ENCODE data around the gene MTERF2.
"Not testable (repeated sequence)": the region's sequence is repeated elsewhere in the genome, so short reads cannot be mapped to it uniquely, and the experiment has no call there.

Gene MTERF2, protein sequence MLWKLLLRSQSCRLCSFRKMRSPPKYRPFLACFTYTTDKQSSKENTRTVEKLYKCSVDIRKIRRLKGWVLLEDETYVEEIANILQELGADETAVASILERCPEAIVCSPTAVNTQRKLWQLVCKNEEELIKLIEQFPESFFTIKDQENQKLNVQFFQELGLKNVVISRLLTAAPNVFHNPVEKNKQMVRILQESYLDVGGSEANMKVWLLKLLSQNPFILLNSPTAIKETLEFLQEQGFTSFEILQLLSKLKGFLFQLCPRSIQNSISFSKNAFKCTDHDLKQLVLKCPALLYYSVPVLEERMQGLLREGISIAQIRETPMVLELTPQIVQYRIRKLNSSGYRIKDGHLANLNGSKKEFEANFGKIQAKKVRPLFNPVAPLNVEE

DNA sequence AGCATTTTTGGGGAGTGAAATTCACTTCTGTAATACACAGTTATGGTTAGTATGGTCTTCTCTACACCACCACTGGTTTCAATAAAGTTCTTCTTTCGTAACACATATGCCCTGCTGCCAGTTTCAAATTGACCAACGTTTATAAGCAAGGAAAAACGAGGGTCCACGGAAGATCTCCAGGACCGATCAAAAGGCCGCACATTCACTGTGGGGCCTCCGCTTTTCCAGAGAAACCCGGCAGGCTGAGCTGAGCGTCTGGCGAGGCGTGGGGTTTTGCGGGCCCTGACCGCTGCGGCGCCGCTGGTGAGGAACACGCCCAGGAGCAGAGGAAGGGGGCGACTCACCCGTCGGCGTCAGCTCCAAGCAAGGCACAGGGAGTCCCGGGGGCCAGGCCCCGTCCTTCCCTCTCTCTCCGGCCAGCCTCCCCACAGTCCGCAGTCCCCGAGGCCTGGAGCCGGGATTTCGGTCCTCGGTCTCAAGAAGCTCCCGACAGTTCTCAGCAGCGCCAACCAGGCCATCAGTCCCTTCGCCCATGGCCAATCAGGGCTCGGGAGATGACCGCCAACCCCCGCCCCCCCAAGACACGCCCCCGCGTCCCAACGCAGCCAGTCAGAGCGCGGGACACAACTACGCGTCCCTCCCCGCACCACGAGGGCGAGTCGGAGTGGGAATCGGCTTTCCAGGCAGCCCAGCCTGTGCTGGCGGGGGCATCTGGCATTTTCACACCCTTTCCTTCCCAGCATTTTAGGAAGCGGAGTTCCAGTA lies at the start of gene MTERF2:
Gene MTERF2, minus strand, starts transcription at position 522 of the 765 bp plus-strand sequence. CDS start 8,432 bp downstream, outside the sequence.
- DNase-seq (ENCODE audit: low spot score): peak; percentile 89

GRCh38 chr12:107035733-107036132 lies 48.8 kb upstream of the MTERF2 start:
- no peak for DNase-seq (ENCODE audit: low spot score)

DNA sequence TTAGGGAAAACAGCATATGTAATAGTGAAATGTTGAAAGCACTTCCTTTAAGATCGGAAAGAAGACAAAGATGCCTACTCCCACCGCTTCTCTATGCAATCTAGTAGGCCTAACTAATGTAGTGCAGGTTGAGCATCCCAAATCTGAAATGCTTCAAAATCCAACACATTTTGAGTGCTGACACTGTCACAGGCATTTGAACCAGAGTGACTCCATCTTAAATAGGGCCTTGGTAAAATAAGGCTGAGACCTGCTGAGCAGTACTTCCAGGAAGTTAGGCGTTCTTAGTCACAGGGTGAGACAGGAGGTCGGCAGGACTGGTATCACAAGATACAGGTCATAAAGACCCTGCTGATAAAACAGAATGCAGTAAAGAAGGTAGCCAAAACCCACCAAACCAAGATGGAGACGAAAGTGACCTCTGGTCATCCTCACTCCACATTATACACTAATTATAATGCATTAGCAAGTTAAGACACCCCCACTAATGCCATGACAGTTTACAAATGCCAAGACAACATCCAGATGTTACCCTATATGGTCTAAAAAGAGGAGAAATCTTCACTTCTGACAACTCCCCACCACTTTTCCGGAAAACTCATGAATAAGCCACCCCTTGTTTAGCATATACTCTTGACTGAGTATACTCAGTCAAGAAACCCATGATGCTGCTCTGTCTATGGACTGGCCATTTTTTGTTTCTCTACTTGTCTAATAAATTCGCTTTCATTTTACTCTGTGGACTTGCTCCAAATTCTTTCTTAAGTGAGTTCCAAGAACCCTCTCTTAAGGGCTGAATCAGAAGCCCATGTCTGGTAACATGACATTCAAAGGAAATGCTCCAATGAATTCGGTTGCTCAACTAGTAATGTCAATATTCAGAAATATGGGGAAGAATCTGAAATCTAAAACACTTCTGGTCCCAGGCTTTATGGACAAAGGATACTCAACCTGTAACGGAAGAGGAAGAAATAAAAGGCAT lies 47.1 kb upstream of the MTERF2 start:
- no peak for DNase-seq (ENCODE audit: low spot score)

DNA sequence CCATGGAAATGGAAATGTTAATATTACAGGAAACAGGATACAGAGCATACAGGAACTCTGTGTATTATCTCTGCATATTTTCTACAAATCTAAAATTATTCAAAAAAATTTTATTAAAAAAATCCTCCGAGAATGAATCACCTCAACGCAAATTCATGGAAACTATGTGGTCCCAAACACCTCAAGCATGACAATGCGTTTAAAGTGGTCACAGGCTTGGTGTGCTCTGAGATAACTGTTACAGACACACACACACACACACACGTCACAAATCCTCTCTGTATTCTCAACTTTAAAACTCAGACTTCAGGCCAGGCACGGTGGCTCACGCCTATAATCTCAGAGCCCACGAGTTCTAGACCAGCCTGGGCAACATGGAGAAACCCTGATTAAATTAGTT lies 45.3 kb upstream of the MTERF2 start:
- DNase-seq (ENCODE audit: low spot score): no peak

- no peak for DNase-seq (ENCODE audit: low spot score)
These were observed 44.1 kb upstream of the MTERF2 start for GRCh38 chr12:107031061-107031460.

GRCh38 chr12:107029081-107029480 lies 42.1 kb upstream of the MTERF2 start:
- DNase-seq (ENCODE audit: low spot score): no peak

GRCh38 chr12:107027636-107028053 lies 40.7 kb upstream of the MTERF2 start:
- DNase-seq (ENCODE audit: low spot score): no peak

GRCh38 chr12:107026806-107027635 lies 40.1 kb upstream of the MTERF2 start:
- no peak for DNase-seq (ENCODE audit: low spot score)

- DNase-seq (ENCODE audit: low spot score): not testable (repeated sequence)
These were observed 39.4 kb upstream of the MTERF2 start for GRCh38 chr12:107026356-107026755.

DNA sequence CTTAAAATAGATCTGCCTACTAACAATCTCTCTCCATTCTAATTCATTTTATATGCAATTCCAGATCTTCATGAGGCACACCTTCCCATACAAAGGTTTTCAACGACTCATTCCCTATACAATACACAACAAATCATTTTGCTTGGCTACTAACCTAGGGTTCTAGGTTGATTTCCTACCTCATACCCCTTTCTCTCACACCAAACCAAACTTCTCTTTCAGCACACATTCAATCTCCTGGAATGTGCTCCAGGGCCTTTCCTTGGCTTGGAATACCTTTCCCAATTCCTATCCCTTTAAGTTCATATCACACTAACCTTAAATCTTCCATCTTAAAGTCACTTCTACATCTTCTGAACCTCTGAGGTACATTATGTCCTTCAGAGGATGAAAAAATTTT lies 38.7 kb upstream of the MTERF2 start:
- no peak for DNase-seq (ENCODE audit: low spot score)

DNA sequence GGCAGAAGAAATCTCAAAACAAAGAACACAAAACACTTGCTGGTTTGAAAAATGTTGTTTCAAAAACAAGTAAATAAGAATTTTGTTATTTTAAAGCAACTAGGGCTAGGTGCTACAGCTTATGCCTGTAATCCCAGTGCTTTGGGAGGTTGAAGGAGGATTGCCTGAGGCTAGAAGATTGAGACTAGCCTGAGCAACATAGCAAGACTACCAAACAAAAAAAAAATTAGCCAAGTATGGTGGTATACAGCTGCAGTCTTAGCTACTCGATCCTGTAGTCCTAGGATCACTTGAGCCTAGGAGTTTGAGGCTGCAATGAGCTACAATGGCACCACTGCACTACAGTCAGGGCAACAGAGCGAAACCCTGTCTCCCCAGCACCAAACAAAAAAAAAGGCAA lies 32.6 kb upstream of the MTERF2 start:
- DNase-seq (ENCODE audit: low spot score): no peak

DNA sequence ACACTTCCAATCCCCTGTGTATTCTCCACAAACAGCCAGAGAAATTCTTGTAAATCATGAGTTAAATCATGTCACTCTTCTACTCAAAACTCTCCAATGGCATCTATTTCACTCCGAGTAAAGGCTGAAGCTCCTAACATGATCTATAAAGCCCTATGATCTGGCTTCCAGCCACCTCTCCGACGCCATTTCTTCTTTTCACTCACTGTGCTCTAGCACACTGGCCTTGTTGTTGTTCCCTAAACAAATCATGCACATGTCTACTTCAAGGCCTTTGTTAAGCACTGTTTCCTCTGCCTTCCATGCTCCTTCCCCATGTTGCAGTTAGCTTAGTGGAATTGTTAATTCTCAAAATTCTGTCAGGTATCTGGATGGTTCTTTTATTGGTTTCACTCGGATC lies 30.1 kb upstream of the MTERF2 start:
- DNase-seq (ENCODE audit: low spot score): no peak

GRCh38 chr12:107014055-107014454 lies 27.1 kb upstream of the MTERF2 start:
- DNase-seq (ENCODE audit: low spot score): peak; percentile 5

DNA sequence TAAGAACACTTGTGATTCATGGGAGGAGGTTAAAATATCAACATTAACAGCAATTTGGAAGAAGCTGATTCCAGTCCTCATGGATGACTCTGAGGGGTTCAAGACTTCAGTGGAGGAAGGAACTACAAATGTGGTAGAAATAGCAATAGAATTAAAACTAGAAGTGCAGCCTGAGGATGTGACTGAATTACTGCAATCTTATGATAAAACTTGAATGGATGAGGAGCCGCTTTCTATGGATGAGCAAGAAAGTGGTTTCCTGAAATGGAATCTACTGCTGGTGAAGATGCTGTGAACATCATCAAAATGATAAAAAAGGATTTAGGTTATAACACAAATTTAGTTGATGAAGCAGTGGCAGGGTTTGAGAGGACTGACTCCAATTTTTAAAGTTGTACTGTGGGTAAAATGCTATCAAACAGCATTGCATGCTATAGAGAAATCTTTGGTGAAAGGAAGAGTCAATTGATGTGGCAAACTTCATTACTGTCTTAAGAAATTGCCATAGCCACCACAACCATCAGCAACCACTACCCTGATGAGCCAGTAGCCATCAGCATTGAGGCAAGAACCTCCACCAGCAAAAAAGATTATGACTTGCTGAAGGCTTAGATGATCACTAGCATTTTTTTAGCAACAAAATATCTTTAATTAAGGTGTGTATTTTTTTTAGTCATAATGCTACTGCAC lies 25.9 kb upstream of the MTERF2 start:
- DNase-seq (ENCODE audit: low spot score): no peak

DNA sequence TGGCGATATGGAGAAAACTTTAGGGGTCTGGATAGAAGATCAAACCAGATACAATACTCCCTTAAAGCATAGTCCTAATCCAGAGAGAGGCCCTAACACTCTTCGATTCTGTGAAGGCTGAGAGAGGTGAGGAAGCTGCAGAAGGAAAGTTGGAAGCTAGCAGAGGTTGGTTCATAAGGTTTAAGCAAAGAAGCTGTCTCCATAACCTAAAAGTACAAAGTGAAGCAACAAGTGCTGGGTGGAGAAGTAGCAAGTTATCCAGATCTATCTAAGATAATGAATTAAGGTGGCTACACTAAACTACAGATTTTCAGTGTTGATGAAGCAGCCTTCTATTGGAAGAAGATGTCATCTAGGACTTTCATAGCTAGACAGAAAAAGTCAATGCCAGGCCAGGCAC lies 24.6 kb upstream of the MTERF2 start:
- DNase-seq (ENCODE audit: low spot score): no peak

DNA sequence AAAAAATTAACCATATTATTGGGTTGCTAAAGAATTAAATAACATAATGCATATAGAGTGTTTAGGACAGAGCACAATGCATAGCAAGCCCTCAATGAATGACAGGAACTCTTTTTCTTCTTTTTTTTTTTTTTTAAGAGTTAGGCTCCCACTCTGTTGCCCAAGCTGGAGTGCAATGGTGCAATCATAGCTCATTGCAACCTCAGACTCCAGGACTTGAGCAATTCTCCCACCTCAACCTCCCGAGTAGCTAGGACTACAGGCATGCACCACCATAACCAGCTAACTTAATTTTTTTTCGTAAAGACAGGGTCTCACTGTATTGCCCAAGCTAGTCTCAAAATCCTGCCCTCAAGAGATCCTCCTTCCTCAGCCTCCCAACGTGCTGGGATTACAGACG lies 20.5 kb upstream of the MTERF2 start:
- no peak for DNase-seq (ENCODE audit: low spot score)

GRCh38 chr12:107002665-107003064 lies 15.7 kb upstream of the MTERF2 start:
- DNase-seq (ENCODE audit: low spot score): not testable (repeated sequence)

DNA sequence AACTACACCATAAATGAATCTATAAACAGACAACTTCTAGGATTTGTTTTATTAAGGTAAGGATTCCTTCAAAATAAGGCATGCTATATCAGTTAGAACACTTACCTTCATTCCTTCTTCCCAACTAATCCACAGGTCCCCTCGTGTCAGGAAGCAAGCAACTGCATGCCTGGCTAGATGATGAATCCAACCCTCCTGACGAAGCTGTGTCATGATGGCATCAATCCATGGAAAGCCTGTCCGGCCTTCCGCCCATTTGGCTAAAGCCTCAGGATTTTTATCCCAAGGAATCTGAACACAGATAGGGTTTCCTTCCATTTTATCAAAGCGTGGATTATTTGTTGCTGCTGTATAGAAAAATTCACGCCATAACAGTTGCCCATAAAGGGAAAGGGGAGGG lies 12.5 kb upstream of the MTERF2 start:
- DNase-seq (ENCODE audit: low spot score): no peak

GRCh38 chr12:106997916-106998315 lies 11.0 kb upstream of the MTERF2 start:
- no peak for DNase-seq (ENCODE audit: low spot score)

GRCh38 chr12:106996102-106996501 lies 9.2 kb upstream of the MTERF2 start:
- not testable (repeated sequence) for DNase-seq (ENCODE audit: low spot score)

Measured in NAMALWA (cell line).